Superior temporal gyrus (tissue), 1 donor: ENCODE measurements around the gene PHKG1.
"Not testable (repeated sequence)": the region's sequence is repeated elsewhere in the genome, so short reads cannot be mapped to it uniquely, and the experiment has no call there.

Experiments
- DNase-seq: peaks from one replicate; pipeline ENCODE4 v3.0.0-alpha.2; 2016; ENCODE audit errors: extremely low spot score

The PHKG1 gene

DNA sequence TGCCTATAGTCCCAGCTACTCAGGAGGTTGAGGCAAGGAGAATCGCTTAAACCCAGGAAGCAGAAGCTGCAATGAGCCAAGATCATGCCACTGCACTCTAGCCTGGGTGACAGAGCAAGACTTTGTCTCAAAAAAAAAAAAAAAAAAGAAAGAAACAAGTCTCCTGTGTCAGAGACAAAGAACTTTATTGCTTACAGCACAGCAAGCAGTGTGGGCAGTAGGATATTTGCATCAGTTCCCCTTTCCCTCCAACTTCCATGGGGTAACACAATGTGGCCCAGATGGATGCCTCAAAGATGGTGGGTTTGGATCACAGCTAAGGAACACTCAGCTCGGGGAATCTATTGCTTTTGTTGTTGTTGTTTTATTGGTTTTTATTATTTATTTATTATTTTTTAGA is 47.0 kb downstream of the PHKG1 start:
- not testable (repeated sequence) for DNase-seq

DNA sequence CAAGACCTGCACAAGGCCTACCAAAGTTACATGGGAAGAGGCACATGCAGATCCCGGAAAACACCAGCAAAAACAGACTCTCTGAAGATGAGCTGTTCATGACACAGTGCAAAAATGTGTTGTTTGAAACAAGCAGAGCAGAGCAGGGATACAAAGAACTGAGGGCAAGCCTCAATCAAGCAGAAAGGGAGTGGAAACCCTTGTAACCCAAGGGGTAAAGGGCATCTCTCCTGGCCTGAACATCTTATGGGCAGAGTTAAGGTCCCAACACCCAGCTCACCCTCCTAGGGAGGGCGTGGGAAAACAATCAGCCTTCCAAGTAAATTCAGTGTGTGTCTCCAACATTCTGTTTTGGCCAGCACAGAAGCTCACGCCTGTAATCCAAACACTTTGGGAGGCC is 52.0 kb downstream of the PHKG1 start:
- no peak for DNase-seq

DNA sequence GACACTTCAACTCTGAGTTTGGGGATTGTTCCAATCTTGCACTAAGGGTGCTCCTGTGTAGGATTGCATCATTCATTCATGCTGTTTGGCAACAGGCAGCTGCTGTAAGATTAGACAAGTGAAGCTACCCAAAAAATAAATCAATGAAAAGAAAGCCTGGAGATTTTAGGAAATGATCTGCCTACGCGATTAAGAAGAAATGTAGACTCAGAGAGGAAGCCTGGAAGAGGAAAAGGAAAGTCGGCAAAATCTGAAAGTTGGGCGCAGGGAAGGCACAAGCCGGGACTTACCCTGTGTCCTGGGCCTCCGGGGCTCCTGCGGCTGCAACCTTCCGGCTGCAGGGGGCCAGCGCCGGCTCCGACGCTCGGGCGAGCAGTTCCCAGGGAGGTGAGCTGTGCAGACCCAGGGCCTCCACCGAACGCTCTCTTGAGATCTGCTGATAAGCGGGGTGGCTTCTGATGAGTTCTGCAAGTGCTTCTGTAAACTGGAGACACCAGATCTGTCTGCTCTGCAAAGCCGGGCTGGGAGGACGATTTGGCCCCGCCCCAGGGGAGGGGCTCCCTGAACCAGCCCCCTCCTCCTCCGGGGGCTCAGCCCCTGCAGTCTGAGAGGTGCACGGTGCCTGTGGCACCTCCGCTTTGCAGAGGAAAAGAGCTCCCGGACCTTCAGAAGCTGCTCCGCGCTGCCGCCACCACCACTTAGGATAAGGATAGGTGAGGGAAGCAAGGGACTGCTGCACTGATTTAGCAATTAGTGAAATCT is 58.9 kb downstream of the PHKG1 start:
- DNase-seq: peak; percentile 54

DNA sequence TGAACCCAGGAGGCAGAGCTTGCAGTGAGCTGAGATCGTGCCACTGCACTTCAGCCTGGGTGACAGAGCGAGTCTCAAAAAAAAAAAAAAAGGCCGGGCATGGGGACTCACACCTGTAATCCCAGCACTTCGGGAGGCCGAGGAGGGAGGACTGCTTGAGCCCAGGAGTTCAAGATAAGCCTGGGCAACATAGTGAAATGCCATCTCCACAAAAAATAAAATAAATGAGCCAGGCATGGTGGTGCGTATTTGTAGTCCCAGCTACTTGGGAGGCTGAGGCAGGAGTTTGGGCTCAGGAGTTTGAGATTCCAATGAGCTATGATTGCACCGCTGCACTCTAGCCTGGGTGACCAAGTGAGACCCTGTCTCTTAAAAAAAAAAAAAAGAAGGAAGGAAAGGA is 60.2 kb downstream of the PHKG1 start:
- not testable (repeated sequence) for DNase-seq

DNA sequence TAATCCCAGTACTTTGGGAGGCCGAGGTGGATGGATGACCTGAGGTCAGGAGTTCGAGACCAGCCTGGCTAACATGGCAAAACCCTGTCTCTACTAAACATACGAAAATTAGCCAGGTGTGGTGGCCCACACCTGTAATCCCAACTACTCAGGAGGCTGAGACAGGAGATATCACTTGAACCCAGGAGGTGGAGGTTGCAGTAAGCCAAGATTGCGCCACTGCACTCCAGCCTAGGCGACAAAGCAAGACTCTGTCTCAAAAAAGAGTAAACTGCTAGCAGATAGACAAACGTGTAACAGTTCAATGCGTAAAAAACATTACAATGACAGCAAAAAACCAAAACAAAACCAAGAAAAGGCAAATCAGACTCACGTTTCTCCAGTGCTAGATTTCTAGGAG is 61.2 kb downstream of the PHKG1 start:
- DNase-seq: not testable (repeated sequence)

DNA sequence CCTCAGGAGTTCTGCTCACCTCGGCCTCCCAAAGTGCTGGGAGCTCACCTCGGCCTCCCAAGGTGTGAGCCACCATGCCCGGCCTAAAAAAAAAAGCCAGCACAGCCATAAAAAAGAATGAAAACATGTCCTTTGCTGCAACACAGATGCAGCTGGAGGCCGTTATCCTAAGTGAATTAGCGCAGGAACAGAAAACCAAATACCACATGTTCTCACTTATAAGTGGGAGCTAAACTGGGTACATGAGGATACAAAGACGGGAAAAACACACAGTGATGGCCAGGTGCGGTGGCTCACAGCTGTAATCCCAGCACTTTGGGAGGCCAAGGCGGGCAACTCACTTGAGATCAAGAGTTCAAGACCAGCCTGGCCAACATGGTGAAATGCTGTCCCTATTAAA is 62.4 kb downstream of the PHKG1 start:
- no peak for DNase-seq
